Uterus (tissue), 2 donors: ENCODE results near the gene KCNAB1.

Experiments
- CTCF ChIP-seq, 4 experiments: fragments of 200-600 bp in 2 of 4; fragments of 450-650 bp in 2 of 4; sonication (generic) in 2 of 4; IDR thresholded peaks; one replicate each; pipeline ENCODE4 v1.5.1; 2016 to 2019; ENCODE audit warnings: antibody characterized with exemption in 4 of 4, mild to moderate bottlenecking in 2 of 4, moderate library complexity in 1 of 4
- POLR2A ChIP-seq, 2 donors: fragments of 450-650 bp; IDR thresholded peaks; one replicate each; pipeline ENCODE4 v1.6.1; 2016; ENCODE audit warnings: antibody characterized with exemption in 2 of 2, mild to moderate bottlenecking in 1 of 2, moderate library complexity in 1 of 2

GRCh38 chr3:156290924-156291271, 170.5 kb downstream of the KCNAB1 start:
- TF ChIP-seq CTCF (IDR thresholded peaks at IDR 0.05) (no peak), POLR2A (IDR thresholded peaks at IDR 0.05) (no peak)
